Hypothalamus (tissue), 51 donors: Measurements from ENCODE around the gene AMPD2.
"Not testable (repeated sequence)": the region's sequence is repeated elsewhere in the genome, so short reads cannot be mapped to it uniquely, and the experiment has no call there.

Experiments
- DNase-seq, 51 donors: peaks; one replicate each; lab custom pipeline; 2025; lab: John Stamatoyannopoulos, UW

AMPD2 gene

DNA sequence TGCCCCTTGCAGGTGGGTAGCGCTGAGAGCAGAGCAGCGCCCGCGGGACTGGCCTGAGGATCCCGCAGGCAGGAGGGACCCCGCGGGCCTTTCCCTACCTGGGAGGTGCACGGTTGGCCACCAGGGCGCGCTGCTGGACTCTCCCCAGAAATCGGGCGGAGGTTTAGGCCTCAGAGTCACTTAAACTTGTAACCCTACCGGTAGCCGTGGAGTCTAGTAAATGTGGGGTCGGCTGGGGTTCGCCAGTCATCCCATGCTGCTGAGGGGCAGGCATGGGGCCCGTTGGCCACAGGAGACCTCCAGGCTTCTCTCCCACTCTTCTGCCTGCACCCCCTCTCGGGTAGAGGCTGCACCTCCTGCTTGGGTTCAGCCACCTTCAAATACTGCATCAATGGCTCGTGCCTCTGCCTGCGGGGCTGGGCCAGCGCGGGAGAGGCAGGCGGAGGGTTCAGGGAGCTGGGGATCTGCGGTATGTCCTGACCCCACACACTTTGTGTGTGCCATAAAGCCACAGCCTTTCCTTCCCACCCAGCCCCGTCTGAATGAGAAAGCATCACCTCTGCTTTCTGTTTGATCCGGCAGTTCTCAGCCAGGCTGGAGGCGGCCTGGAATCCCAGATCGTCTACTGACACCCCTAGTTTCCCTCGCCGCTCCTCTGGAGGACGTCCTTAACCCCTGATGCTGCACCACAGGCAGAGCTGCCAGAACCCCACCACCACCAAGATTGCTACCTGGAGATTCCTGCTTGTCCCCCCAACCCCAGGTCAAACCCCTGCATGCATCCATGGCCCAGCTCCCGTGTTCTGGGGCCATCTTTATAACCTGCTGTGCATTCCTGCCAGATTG lies 24.0 kb downstream of the AMPD2 start:
- DNase-seq: peak in 34 of 51 donors; percentile 19 to 68 (median 48)

DNA sequence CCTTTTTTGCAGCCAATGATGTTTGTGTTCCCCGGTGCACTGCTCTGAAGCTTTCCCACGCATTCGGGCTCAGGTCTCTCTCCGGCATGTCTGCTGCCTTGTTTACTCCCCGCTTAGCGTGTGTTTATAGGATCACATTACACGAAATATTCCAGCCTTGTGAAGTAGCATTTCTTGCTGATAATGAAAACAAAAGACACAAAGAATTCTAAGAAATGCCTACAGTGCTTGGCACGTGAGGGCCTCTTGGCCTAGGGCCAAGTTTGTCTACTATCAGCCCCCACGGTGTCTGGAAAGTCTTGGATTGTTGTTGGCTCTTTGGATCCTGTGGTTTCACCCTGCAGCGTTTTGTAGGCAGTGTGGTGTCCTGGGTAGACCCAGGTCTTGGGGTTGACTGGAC lies 25.0 kb downstream of the AMPD2 start:
- no peak for DNase-seq

DNA sequence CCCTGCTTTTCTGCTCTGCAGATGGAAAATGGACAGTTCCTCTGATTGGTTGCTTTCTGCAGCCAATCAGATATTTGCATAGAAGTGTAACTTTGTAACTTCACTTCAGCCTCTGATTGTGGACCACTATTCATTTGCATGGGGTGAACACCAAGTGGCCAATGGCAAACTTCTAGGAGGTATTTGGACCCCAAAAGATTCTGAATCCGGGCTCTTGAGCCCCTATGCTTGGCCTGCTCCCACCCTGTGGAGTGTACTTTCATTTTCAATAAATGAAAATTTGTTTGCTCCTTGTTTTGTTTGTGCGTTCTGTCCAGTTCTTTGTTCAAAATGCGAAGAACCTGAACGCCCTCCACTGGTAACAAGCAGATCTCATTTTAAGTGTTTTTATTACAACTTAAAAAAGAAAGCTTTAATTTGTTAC lies 29.9 kb downstream of the AMPD2 start:
- DNase-seq: peak in 2 of 51 donors; percentile 18 to 74

- DNase-seq: no peak
Measured at GRCh38 chr1:109650609-109651008, 31.0 kb downstream of the AMPD2 start.

- no peak for DNase-seq
Measured at GRCh38 chr1:109652402-109652801, 32.8 kb downstream of the AMPD2 start.

DNA sequence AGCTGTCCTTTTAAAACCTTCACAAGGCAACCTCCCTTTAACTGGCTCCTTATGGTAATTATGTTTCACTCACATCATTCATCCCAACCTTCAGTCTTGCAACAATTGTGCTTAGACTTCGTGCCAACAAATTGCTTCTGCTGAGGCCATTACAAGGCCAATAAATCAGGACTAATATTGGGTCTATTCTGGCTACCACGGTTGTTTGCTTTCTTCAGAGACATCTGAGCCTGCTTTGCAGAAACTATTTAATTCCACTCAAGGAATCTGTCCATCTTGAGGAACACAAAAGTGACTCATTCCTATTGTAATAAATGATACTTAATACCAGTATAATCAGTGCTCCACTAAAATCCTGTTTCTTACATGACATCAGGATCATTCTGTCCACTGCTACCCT lies 33.7 kb downstream of the AMPD2 start:
- DNase-seq: no peak

DNA sequence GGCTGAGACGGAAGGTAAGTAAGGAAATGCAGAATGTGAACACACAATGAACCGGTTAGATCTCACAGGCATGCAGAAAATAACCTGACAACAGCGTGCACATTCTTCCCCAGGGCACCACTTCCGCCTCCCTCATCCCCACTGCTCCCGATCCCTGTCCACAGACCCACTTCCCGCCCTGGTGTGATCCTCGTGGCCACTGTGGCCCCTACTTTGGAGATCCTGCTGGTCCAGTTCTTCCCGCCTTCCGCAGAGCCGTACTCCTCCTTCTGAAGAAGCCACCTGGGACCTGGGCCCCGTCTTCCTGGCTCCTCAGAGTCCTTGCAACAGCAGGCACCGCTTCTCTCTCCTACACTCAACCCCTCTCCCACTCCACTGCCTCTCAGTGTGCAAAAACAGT lies 34.9 kb downstream of the AMPD2 start:
- no peak for DNase-seq

GRCh38 chr1:109655615-109656519 lies 36.2 kb downstream of the AMPD2 start, which contains the start of gene GSTM4:
Gene GSTM4, plus strand, starts transcription at chr1:109656099. Its CDS starts 291 bp downstream, at chr1:109656390.
- DNase-seq: peak in 49 of 51 donors; percentile 17 to 85 (median 64)

- no peak for DNase-seq
Measured at GRCh38 chr1:109657395-109657794, 37.8 kb downstream of the AMPD2 start.

- DNase-seq: no peak
Measured at GRCh38 chr1:109657970-109658369, 38.3 kb downstream of the AMPD2 start.

GRCh38 chr1:109658533-109659042 lies 39.0 kb downstream of the AMPD2 start:
- no peak for DNase-seq

DNA sequence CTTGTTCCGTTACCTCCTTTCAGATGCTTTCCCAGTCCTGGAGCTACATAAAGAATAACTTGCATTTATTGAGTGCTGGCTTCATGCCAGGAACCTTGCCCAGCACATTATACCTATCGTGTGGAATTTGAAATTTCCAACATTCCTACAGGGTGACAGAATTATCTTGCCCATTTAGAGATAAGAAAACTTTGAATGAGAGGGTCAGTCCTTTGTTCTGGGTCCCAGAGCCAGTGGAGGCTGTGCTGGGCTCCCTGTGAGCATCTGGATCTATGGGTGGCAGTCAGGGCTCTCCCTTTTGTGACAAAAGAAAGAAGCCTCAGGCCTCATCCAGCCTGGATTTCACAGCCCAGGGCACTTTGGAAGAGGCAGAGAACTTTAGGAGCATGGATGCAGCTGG lies 39.5 kb downstream of the AMPD2 start:
- DNase-seq: no peak

DNA sequence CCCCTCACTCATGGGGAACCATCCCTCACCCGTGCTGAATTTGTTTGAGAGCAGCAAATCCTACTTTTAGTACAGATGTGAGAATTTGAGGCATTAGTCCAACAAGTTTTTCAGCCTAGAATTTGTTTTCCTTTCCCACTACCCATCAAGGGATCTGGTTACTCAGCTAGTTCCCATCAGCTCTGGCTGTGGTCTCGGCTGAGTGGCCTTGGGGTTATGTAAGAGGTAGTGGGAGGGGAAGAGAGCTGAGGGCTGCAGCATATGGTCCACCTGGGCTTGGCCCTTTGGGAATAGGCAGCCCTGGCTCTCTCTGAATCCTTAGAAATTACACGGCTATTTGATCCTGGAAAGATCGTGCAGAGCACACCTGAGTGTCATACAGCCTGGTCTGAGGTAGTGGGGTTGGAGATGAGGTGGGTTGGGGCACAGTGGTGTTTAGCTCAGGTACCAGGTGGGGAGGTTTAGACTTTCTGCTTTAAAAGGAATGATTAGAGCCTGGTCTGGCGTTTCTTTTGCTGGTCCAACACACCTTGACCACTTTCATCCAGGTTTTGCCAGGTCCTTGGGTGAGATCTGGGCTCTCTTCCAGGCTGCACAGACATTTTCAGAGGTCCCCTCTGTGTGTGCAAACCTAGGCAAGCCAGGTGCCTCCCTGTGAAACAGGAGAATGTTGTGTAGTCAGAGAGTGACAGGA lies 40.5 kb downstream of the AMPD2 start:
- no peak for DNase-seq

DNA sequence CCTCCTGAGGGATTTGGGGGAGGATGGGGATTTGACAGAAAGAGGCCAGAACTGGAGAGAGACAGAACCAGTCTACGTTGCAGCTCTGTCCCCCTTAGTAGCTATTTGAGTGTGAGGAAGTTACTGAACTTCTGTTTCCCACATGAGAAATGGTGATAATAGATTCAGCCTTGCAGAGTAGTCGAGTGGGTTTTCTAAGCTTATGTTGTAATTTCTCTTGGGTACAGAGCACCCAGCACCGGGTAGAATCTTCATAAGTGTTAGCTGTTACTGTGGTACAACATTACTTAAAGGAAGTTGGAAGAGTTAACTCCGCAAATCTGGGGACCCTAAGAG lies 41.0 kb downstream of the AMPD2 start:
- DNase-seq: not testable (repeated sequence)

GRCh38 chr1:109661391-109661790 lies 41.8 kb downstream of the AMPD2 start:
- no peak for DNase-seq

- DNase-seq: no peak
Measured at GRCh38 chr1:109664671-109665070, 45.0 kb downstream of the AMPD2 start.

DNA sequence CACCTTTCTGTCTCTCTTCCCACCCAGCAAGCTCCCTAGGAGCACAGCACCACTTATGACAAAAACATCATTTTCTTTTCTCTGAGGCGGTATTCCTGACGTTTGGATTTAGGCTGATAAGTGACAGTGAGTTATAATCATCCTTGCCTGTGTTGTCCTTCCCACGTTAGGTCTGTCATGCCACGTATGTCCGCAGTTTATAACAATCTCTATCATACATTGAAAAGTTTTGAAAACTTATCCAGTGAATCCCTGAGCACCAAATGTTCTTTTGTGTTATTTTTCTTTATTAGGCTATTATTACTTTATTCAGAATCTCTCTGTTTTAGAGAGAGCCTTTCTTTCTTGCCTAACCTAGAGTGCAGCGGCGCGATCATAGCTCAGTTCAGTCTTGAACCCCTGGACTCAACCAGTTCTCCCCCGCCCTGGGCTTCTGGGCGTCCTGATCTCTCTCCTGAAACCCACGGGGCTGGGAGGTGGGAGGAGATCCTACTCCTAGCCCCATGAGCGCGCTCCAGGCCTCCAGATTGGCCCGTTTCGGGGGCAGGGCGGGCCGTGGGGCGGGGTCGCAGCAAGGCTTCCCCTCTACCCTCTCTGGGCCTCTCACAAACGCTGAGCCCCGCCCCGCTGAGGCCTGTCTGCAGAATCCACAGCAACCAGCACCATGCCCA lies 48.0 kb downstream of the AMPD2 start, which contains the start of gene GSTM2:
Gene GSTM2 (plus strand): TSS at position 606 of the 671 bp plus-strand sequence. CDS start 59 bp downstream, at position 665.
- peak in 49 of 51 donors; percentile 25 to 92 (median 80) for DNase-seq

DNA sequence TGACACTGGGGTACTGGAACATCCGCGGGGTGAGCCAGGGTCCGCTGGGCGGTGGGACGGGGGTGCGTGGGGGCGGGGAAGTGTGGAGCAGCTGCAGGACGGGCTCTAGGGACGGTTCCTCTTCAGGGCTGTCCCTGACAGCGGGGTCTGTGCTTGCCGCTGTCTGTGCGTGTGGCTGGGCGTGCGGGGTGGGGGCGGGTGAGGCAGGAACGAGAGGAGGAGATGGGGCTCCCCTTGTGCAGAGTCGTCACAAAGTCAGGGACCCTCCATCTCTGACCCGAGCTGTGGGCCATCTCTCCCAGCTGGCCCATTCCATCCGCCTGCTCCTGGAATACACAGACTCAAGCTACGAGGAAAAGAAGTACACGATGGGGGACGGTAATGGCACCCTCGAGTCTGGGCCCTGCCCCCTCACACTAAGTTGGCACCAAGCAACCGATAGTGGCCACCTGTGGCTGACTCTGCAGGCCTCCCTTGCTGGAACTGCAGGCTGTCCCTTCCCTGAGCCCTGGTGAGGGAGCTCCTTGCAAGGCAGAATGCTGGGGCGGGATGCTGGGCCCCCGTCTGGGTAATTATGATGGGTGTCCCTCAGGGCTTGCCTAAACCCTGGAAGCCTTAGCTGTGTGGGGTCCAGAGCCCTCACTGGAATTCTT lies 48.6 kb downstream of the AMPD2 start:
- peak in 1 of 51 donors; percentile 45 for DNase-seq

DNA sequence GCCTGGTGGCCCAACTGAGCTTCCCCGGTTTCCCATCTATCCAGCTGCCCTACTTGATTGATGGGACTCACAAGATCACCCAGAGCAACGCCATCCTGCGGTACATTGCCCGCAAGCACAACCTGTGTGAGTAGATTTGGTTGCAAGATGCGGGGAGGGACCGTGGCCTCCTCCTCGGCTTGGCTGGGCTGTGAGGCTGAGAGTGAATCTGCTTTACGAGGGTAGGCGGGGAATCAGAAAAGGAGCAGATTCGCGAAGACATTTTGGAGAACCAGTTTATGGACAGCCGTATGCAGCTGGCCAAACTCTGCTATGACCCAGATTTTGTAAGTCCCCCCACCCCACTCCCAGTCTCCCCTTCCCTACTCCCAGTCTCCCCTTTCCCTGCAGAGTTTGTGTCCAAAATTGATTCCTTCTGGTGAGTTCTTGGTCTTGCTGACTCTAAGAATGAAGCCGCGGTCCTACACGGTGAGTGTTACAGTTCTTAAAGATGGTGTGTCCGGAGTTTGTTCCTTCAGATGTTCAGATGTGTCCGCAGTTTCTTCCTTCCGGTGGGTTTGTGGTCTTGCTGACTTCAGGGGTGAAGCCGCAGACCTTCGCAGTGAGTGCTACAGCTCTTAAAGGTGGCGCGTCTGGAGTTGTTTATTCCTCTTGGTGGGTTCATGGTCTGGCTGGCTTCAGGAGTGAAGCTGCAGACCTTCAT lies 49.8 kb downstream of the AMPD2 start:
- DNase-seq: no peak
